Measurements from ENCODE around the gene FSTL4.

- TF ChIP-seq MAFK (IDR thresholded peaks at IDR 0.05; ENCODE audit: low read depth, low read length) (no peak), CTCF (conservative IDR thresholded peaks at IDR 0.05; ENCODE audit: low read depth, low read length) (no peak)
Observed at GRCh38 chr5:133336969-133337410, 275.4 kb downstream of the FSTL4 start.

Data from IMR-90 (cell line).